Measurements from ENCODE around the gene TNS1. TPM values are rescaled to one million over a fixed set of nuclear protein-coding genes. Genes with fewer than 3 reads are reported as not detected.

TNS1 gene
- polyA plus RNA-seq, 1 experiment = 19.7 TPM

DNA sequence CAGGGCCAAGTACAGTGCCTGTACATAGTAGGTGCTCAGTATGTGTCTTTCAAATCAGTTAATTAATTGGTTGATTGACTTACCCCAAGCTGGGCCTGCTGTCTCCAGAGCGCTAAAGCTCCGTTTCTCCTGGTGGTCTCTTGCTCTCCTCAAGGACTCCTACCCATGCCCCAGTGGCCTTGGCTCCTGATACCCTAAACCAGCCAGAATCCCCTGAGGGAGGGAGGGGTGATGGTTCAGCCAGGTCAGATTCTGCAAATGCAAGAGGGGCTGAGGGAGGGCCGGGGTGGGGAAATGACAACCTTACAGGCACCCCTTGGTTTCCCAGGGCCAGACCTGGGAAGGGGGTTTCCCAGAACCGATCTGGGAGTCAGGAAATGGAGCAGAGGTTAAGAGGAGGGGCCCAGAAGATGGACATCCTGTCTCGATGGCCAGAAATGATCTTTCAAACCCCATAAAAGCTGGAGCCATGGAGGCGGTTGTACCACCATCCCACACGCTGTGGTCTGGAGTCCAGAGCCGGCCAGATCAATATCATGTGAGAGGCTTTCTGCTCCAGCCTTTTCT, 209.1 kb downstream of the TNS1 start:
- POLR2A ChIA-PET = no interaction called here
- H3K27me3 ChIP-seq (ENCODE audit: control insufficient read depth, insufficient read depth, low read length) = no peaks in the 10 kb centered on the region
- TF ChIP-seq, protein P1, sequence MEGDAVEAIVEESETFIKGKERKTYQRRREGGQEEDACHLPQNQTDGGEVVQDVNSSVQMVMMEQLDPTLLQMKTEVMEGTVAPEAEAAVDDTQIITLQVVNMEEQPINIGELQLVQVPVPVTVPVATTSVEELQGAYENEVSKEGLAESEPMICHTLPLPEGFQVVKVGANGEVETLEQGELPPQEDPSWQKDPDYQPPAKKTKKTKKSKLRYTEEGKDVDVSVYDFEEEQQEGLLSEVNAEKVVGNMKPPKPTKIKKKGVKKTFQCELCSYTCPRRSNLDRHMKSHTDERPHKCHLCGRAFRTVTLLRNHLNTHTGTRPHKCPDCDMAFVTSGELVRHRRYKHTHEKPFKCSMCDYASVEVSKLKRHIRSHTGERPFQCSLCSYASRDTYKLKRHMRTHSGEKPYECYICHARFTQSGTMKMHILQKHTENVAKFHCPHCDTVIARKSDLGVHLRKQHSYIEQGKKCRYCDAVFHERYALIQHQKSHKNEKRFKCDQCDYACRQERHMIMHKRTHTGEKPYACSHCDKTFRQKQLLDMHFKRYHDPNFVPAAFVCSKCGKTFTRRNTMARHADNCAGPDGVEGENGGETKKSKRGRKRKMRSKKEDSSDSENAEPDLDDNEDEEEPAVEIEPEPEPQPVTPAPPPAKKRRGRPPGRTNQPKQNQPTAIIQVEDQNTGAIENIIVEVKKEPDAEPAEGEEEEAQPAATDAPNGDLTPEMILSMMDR (IDR thresholded peaks at IDR 0.05; ENCODE audit: low read depth, low read length) = no peak
- H3K27ac ChIP-seq (ENCODE audit: low read depth, low read length) = no peak overlapping the region
- no peaks in the 10 kb centered on the region for H3K9me3 ChIP-seq (ENCODE audit: control insufficient read depth, insufficient read depth, low read length)
- CTCF ChIA-PET = interaction anchor here (1.4 to 1.6 kb wide), 2 partner anchors 8 to 93 kb away, joined by 5 read pairs; no protein-coding TSS in a partner anchor
- no peak overlapping the region for H3K4me3 ChIP-seq (ENCODE audit: low read depth, low read length)
- no peak for DNase-seq (ENCODE audit: low read depth, low spot score)

DNA sequence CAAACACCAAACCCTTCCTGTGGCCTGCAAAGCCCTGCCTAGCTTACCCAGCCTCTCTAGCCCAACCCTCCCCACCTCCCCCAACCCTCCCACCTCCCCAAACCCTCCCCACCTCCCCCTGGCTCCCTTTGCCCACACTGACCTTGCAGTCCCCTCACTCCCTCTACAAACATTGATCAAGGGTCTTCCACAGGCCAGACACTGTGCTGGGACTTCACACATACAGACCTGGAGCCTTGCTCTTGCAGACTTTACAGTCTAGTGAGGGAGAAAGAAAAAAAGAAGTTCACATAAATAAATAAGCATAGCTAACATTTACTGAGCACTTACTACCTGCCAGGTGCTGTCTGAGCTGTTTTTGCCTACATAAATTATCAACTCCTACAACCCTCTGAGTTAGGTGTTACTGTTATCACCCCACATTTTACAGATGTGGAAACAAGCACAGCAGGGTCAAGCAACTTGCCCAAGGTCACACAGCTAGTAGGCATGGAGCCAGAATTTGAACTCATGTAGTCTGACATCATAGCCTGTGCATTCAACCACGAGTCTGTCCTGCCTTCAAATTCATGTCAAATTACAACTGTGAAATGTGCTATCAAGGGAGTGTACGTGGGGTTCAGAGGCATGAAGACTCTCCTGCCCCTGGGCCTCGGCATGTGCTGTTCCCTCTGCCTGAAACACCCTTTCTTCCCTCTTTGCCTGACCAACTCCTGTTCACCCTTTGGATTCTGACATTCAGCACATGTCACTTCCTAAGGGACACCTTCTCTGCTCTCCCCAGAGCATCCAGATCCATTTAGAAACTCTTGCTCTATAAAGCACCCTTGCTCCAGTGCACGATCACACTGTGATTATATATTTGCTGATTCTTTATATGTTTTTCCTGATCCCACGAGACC, 209.9 kb downstream of the TNS1 start:
- CTCF ChIA-PET = interaction anchor here (1.3 to 8.5 kb wide), 4 partner anchors 95 to 282 kb away, joined by 3 to 145 read pairs (median 62); partner anchors contain the start of gene RUFY4
- TF ChIP-seq, protein P1 (IDR thresholded peaks at IDR 0.05; ENCODE audit: low read depth, low read length) = no peak
- POLR2A ChIA-PET = no interaction called here

DNA sequence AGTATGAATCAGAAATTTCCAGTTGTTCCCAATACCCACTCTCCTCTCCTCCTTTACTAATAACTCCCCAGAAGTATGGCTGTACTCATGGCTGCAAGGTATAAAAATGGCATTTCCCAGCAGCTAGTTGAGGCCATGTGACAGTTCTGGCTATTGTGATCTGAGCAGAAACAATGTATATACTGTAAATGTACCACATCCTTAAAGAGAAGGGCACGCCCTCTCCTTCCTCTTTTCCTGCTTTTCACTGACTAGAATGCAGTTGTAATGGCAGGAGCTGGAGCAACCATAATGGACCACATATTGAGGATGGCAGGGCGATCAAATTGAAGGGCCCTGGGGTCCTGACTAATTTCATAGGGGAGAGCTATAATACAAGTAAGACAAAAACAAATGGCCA, 211.2 kb downstream of the TNS1 start:
- Histone ChIP-seq H3K27me3 (ENCODE audit: control insufficient read depth, insufficient read depth, low read length) (no peaks in the 10 kb centered on the region), H3K4me3 (ENCODE audit: low read depth, low read length) (no peak overlapping the region), H3K9me3 (ENCODE audit: control insufficient read depth, insufficient read depth, low read length) (peaks cover 7% of the 10 kb centered on the region; the same call in 1 of the 2 replicates), H3K27ac (ENCODE audit: low read depth, low read length) (no peak overlapping the region)
- DNase-seq (ENCODE audit: low read depth, low spot score) = no peak
- CTCF ChIA-PET = interaction anchor here (0.6 to 8.5 kb wide), 10 partner anchors 9 to 277 kb away, joined by 3 to 145 read pairs (median 6); partner anchors contain the start of gene RUFY4
- POLR2A ChIA-PET = interaction anchor here (0.6 to 1.2 kb wide), 2 partner anchors 15 to 195 kb away, joined by 3 read pairs; no protein-coding TSS in a partner anchor
- TF ChIP-seq, protein P1 (IDR thresholded peaks at IDR 0.05; ENCODE audit: low read depth, low read length) = no peak

More for the DNA sequence above, 209.9 kb downstream of the TNS1 start:
- H3K27ac ChIP-seq (ENCODE audit: low read depth, low read length) = no peak overlapping the region
- no peaks in the 10 kb centered on the region for H3K27me3 ChIP-seq (ENCODE audit: control insufficient read depth, insufficient read depth, low read length)
- no peak overlapping the region for H3K4me3 ChIP-seq (ENCODE audit: low read depth, low read length)
- DNase-seq (ENCODE audit: low read depth, low spot score) = no peak
- no peaks in the 10 kb centered on the region for H3K9me3 ChIP-seq (ENCODE audit: control insufficient read depth, insufficient read depth, low read length)

DNA sequence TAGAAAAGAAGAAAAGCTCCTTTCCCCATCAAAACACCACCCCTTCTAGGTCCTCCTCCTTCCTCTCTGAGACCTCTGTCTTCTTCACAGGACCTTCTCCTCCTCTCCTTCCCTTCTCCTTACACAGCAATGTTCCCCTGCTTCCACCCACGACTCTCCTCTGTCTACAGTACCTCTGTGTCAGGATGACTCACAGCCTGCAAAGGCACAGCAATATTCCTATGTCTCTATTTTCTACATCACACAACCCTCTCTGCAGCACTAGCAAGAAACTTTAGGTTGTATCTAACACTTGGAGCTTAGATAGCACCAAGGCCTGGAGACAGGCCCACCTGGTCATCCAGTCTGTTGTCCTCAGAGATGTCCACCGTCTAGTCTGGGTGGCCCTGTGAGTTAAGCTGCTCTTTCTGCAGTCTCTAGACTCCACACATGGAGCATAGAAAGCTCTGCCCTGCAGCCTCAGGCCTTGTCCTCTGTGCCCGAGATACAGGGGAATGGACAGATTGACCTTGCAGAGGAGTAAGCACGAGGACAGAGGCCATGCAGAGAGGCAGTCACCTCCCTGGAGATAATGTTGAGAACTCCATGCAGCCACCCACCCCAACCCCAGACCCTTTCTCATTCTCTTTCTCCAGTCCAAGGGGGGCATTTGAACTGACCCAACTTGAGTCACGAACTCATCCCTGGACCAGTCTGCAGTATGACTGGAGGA, 212.0 kb downstream of the TNS1 start:
- Histone ChIP-seq H3K9me3 (ENCODE audit: control insufficient read depth, insufficient read depth, low read length) (peaks cover 7% of the 10 kb centered on the region; the same call in 1 of the 2 replicates), H3K27me3 (ENCODE audit: control insufficient read depth, insufficient read depth, low read length) (no peaks in the 10 kb centered on the region), H3K4me3 (ENCODE audit: low read depth, low read length) (no peak overlapping the region), H3K27ac (ENCODE audit: low read depth, low read length) (peak overlapping the region; percentile 21)
- peak; percentile 24 for DNase-seq (ENCODE audit: low read depth, low spot score)
- ChIA-PET POLR2A (interaction anchor here (1.2 kb wide), 1 partner anchor 196 kb away, joined by 3 read pairs; no protein-coding TSS in a partner anchor), CTCF (interaction anchor here (0.6 to 8.5 kb wide), 19 partner anchors 8 to 377 kb away, joined by 3 to 145 read pairs (median 6); partner anchors contain the start of gene RUFY4)
- TF ChIP-seq, protein P1 (IDR thresholded peaks at IDR 0.05; ENCODE audit: low read depth, low read length) = no peak

Data from AG04450 (cell line).